Dedifferentiated amniotic fluid mesenchymal stem cell (primary cell): ENCODE results near the gene VWA1.
"Not testable (repeated sequence)": the region's sequence is repeated elsewhere in the genome, so short reads cannot be mapped to it uniquely, and the experiment has no call there.

Source experiments
- DNase-seq: peaks from one replicate; pipeline ENCODE4 v3.0.0-alpha.2; 2016; ENCODE audit errors: extremely low spot score

Gene VWA1

DNA sequence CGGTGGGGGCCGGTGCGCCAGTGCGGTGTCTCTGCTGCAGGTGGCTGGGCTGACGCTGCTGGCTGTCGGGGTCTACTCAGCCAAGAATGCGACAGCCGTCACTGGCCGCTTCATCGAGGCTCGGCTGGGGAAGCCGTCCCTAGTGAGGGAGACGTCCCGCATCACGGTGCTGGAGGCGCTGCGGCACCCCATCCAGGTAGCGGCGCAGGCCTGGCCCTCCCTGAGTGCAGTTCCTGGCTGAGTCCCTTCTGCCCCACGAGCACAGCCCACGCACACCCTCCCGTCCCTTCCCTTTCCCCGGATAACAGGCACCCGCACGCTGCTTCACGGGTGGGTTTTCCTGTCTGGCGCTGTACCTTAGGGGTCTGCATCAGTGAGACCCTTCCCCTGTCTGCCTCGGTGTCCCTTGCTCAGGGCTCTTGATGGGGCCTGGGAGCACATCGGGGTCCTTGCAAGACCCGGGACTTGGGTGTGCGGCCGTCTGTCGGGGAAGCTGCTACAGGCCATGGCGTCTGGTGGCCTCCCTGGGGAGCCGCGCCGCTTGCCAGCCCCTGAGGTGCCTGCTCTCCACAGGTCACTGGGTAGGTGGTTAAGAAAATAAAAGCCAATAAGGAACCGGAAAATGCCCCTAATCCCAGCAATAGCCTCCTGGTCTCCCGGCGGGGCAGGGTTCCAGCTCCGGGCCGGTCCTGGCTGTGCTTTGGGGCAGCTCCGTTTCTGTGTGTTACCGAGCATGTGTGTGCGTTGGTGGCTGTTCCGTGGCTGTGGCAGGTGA, 49.7 kb downstream of the VWA1 start:
- DNase-seq, result not testable (repeated sequence)

DNA sequence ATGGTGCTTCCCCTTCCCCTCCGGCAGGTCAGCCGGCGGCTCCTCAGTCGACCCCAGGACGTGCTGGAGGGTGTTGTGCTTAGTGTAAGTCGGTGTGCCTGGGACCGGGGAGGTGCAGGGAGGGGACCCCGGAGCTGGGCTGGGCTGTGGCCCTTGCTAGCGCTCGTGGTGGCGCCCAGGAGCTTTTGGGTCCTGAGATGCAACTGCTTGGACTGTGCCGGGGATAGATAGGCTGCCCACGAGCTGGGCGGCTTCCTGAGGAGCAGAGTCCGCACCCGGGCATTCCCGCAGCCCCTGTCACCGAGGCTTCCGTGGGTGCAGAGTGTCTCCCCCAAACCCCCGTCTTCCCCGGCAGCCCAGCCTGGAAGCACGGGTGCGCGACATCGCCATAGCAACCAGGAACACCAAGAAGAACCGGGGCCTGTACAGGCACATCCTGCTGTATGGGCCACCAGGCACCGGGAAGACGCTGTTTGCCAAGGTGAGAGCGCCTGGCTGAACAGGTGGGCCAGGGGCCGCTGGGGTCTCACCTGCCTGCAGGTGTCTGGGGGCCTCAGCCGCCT, 50.3 kb downstream of the VWA1 start:
- DNase-seq, result not testable (repeated sequence)

DNA sequence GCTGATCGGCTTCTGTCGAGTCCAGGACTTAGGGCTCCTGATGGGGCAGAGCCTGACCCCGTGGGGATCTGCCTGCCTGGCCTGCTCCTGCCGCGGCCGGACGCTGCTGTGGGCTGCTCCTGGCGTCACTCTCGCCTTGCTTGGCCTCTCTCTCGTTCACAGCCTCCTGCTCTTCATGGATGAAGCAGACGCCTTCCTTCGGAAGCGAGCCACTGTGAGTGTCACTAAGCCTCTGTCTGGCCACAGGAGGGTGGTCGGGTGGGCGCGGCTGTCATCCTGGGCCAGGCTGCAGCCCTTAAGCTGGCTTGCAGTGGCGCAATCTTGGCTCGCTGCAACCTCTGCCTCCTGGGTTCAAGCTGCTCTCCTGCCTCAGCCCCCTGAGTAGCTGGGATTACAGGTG, 52.2 kb downstream of the VWA1 start:
- DNase-seq, result no peak

DNA sequence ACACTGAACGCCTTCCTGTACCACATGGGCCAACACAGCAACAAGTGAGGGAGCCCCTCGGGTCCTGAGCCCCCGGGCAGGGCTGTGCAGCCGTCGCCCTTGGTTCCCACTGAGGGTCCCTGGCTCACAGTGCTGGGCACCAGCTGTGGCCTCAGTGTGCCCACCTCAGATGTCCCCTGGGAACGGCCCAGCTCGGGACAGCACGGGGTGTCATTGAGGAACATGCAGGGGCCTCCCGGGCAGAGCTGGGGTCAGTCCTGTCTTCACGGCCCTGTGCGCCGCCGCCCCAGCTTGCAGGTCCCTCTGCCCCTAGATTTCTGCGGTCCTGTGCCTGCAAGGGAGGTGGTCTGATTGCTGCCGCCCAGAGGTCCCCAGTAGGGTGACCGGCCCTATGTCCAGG, 53.7 kb downstream of the VWA1 start:
- no peak for DNase-seq

DNA sequence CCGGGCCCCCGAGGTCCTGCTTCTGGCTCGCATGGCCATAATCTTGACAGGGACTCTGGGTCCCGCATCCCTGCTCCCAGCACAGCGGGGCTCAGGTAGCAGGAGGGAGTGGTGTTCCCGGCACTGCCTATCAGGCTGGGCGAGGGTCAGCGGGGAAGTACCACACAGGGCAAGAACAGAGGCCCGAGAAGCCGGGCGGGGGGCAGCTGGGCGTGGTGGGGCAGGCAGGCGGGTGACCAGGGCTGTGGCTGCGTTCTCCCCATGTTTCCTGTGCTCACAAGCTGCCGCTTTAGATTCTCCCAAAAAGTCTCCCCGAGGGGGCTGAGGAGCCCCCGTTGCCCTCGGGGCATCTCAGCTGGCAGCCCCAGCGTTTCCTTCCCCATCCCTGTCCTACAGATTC, 54.4 kb downstream of the VWA1 start:
- no peak for DNase-seq

DNA sequence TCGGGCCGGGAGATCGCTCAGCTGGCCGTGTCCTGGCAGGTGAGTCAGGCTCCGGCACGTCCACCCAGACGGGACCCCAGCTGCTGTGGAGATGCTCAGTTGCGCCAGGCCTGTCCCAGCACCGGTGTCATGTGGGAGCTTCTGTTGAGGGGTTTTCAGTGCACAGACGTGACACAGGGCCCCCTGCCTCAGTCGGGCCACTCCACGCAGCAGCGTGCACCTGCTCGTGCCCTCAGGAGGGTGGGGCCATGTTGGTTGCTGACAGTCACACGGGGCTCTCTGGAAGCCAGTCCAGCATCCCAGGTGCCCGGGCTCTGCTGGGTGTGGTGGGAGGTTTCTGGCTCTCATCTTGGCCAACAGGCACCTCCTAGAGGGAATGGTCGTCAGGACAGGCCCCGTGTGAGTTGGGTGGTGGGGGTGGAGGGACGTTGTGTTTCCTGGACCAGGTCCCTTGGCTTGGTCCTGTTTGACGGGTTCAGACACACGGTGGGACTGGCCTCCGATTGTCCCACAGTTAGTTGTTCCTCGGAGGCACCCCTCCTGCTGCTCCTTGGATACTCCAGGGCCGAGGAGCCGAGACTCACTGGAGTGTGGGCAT, 55.2 kb downstream of the VWA1 start:
- DNase-seq, result no peak

DNA sequence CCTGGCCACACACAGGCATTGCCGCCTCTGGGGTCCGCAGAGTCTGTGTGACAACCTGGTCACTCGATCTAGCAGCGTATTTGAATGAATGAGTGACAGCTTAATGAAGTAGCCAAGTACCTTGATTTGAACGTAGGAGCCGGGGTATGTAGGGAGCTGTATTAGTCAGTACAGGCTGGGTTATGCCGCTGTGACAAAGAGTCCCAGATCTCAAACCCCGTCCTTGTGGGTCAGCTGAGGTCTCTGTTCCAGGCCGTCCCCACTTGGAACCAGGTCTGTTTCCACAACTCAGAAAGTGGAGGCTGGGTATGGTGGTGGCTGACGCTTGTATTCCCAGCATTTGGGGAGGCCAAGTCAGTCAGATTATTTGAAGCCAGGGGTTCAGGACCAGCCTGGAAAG, 56.1 kb downstream of the VWA1 start:
- no peak for DNase-seq
